GM19025 (cell line): Measurements from ENCODE around the gene CRYGN.

Source experiments
- ATAC-seq: cut with Tn5 transposase; IDR thresholded peaks from one replicate; pipeline ENCODE4 v1.9.1; 2021; ENCODE audit warnings: mild to moderate bottlenecking, low read depth, moderate library complexity; ENCODE audit not compliant: unreplicated experiment

The CRYGN gene

GRCh38 chr7:151408839-151409666, 30.9 kb downstream of the CRYGN start:
- ATAC-seq: no peak

GRCh38 chr7:151408498-151408838, 31.5 kb downstream of the CRYGN start:
- ATAC-seq: no peak

- ATAC-seq: no peak
These were observed 32.9 kb downstream of the CRYGN start for GRCh38 chr7:151406886-151407583.

- no peak for ATAC-seq
These were observed 33.7 kb downstream of the CRYGN start for GRCh38 chr7:151406051-151406875.

- no peak for ATAC-seq
These were observed 34.4 kb downstream of the CRYGN start for GRCh38 chr7:151405588-151405987.

GRCh38 chr7:151405056-151405455, 34.9 kb downstream of the CRYGN start:
- no peak for ATAC-seq

- no peak for ATAC-seq
These were observed 35.5 kb downstream of the CRYGN start for GRCh38 chr7:151404216-151405011.

GRCh38 chr7:151403764-151404163, 36.2 kb downstream of the CRYGN start:
- ATAC-seq: no peak

GRCh38 chr7:151402029-151402835, 37.7 kb downstream of the CRYGN start:
- ATAC-seq: no peak

GRCh38 chr7:151400626-151401315, 39.2 kb downstream of the CRYGN start:
- ATAC-seq: no peak

- no peak for ATAC-seq
These were observed 40.0 kb downstream of the CRYGN start for GRCh38 chr7:151399906-151400305.

GRCh38 chr7:151399305-151399601, 40.7 kb downstream of the CRYGN start:
- ATAC-seq: no peak

GRCh38 chr7:151398446-151399304, 41.3 kb downstream of the CRYGN start:
- no peak for ATAC-seq

- ATAC-seq: no peak
These were observed 42.9 kb downstream of the CRYGN start for GRCh38 chr7:151397026-151397425.

GRCh38 chr7:151396328-151396970, 43.5 kb downstream of the CRYGN start:
- no peak for ATAC-seq

- ATAC-seq: no peak
These were observed 44.9 kb downstream of the CRYGN start for GRCh38 chr7:151395036-151395367.

GRCh38 chr7:151394076-151395035, 45.6 kb downstream of the CRYGN start:
- ATAC-seq: no peak
